Stimulated activated CD8-positive, alpha-beta memory T cell treated with anti-CD3 and anti-CD28 coated beads, Interleukin-15, amount 100 ng/mL, for 24 hours (primary cell): ENCODE measurements around the gene SENP3.

ENCODE experiments used
- DNase-seq: peaks from one replicate; pipeline ENCODE4 v3.0.0-alpha.2; 2020; ENCODE audit warnings: low read depth

SENP3 gene

DNA sequence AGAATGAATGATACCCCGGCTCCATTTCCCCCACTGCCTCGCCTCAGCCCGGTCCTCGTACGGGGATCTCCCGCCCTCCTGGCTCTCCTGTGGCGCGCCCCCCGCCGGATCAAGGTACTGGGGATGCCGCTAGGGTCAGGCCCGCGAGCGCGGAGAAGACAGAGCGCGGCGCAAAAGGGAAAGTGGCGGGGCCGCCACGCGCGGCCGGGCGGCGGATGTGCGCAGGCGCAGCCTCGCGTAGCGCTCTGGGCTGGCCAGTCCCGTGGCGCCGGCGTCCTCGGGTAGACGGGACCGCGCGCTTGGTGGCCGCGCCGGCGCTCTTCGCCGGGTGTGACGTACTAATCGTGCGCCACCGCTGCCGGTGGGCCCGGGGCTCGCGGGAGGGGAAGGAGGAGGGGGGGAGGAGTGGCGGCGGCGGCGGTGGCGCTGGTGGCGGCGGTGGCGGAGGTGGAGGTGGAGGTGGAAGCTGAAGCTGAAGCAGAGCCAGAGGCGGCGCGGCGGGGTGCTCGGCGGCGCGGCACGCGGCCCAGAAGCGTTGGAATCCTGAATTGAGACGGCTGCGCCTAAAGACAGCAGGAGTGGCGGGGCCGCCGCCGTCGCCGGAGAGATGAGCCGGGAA is at the start of gene SENP3:
TSS of gene SENP3 (plus strand) at position 331 of the 619 bp plus-strand sequence. CDS start 1,158 bp downstream, outside the sequence.
- DNase-seq: peak; percentile 91

DNA sequence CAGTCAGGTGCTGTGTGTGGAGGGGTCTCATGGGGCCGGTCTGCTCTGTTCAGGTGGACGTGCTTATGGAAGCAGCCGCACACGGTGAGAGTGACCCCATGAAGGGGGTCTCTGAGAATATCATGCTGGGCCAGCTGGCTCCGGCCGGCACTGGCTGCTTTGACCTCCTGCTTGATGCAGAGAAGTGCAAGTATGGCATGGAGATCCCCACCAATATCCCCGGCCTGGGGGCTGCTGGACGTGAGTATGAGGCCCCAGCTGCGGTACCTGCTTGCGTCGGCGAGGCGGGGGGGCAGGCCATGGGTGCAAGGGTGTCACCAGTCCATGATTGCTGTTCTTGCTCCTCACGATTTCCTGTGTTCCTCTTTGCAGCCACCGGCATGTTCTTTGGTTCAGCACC is 49.6 kb upstream of the SENP3 start:
- no peak for DNase-seq

DNA sequence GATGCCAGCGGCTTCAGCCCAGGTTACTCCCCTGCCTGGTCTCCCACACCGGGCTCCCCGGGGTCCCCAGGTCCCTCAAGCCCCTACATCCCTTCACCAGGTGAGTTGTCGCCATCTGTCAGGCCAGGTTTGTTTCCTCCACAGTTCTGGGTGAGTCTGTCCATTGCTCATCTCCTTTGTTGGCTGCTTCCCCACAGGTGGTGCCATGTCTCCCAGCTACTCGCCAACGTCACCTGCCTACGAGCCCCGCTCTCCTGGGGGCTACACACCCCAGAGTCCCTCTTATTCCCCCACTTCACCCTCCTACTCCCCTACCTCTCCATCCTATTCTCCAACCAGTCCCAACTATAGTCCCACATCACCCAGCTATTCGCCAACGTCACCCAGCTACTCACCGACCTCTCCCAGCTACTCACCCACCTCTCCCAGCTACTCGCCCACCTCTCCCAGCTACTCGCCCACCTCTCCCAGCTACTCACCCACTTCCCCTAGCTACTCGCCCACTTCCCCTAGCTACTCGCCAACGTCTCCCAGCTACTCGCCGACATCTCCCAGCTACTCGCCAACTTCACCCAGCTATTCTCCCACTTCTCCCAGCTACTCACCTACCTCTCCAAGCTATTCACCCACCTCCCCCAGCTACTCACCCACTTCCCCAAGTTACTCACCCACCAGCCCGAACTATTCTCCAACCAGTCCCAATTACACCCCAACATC is 48.7 kb upstream of the SENP3 start:
- no peak for DNase-seq

DNA sequence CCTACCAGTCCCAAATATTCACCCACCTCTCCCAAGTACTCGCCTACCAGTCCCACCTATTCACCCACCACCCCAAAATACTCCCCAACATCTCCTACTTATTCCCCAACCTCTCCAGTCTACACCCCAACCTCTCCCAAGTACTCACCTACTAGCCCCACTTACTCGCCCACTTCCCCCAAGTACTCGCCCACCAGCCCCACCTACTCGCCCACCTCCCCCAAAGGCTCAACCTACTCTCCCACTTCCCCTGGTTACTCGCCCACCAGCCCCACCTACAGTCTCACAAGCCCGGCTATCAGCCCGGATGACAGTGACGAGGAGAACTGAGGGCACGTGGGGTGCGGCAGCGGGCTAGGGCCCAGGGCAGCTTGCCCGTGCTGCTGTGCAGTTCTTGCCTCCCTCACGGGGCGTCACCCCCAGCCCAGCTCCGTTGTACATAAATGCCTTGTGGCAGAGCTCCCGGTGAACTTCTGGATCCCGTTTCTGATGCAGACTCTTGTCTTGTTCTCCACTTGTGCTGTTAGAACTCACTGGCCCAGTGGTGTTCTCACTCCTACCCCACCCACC is 47.8 kb upstream of the SENP3 start:
- DNase-seq: no peak

DNA sequence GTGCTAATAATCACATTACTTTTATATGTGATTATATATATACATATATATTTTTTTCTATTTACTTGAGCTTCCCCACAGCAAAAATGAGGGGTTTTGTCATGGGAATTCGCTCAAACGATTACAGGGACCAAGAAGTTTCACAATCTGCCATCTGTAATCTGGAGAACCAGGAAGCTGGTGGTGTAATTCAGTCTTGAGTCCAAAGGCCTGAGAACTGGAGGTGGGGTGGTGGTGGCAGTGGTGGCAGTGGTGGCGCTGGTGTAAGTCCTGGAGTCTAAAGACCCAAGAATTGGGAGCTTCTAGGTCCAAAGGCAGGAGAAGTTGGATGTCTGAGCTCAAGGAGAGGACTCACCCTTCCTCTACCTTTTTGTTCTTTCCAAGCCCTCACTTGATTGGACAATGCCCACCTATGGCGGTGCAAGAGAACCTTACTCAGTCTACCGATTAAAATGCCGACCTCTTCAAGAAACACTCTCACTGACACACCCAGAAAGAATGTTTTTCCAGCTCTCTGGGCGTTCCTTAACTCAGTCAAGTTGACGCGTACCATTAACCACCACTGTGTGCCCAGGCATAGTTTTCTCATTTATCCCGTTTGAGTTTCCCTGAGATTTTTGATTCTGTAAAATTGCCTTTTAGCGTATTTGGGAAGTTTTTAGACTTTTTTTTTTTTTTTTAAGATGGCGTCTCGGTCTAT is 45.7 kb upstream of the SENP3 start:
- DNase-seq: no peak

DNA sequence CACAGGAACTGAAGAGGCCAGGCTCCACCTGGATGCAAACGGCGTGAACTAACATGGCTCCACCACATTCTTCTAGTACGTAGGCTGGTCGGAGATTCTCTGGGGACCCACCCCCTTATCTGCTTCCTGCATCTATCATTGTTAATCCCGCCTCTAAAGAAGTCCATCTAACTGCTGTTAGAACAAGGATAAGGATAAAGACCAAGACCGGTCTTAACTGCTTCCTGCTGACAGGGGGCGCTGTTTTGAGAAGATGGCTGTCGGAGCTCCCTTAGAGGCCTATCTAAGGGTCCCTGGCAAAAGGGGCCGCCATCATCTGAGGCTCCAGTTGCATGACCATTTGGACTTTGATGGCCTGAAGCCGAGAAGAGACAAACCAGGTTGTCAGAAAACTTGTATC is 38.7 kb upstream of the SENP3 start:
- no peak for DNase-seq

DNA sequence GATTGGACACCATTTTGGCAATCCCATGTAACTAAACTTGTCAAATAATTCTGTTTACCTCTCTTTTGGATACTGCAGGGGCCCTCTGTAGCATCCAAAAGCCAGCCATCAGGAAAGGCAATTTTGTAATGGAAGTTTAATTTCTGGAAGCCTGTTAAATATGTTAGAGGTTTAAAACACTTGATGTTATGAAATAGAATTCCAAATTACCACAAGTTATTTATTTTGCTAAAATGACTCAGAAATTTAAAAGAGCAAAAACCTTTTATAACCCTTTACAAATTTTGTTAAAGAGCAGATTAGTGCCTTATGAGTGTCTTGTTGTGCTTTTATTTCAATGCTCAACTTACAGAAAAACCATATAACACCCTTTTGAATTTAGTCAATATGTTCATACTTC is 32.9 kb upstream of the SENP3 start:
- DNase-seq: no peak

DNA sequence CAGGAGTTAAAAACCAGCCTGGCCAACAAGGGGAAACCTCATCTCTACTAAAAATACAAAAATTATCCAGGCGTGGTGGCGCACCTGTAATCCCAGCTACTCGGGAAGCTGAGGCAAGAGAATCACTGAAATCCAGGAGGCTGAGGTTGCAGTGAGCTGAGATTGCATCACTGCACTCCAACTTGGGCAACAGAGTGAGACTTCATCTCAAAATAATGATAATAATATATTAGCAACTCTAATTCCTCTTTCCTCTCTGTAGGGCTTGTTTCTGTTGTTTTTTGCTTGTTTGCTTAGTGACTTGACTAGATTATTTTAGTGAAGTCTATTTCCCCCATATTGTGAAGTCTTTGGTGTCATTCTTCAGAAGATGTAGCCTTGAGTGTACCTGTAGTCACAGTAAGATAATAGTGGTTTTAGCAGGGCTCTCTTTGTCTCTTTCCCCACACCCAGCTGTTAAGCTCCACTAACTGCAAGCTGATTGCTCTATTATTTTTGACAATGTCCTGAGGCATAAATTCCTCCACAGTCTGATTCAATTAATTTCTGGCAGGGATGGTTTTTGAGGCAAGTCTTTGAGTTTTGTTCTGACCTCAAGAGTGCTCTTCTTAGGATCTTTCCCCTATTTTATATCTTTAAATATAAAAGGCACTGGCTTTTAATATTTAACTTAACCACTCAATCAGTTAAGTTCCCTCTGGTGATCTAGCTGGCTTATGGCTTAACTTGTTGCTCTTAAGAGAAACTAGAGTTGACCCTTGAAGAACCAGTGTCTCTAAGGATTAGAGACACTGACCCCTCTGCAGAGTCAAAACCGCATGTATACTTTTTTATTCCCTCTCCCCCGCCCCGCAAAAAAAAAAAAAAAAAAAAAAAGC is 31.5 kb upstream of the SENP3 start:
- no peak for DNase-seq

DNA sequence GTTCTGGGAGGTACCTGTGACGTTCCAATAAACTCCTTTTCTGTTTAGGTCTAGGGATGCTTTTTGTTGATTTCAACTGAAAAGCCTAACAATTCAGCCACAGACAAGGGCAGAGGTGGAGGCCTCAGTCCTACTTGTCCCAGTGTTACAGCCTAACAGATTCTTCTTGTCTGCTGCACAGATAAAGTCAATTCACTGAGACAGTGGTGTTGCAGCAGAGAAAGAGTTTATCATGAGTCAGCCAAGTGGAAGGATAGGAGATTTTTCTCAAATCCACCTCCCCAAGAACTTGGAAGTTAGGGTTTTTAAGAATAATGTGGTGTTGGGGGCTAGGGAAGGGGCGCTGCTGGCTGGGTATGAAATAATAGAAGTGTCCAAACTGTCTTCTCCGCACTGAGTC is 23.7 kb upstream of the SENP3 start:
- DNase-seq: no peak

DNA sequence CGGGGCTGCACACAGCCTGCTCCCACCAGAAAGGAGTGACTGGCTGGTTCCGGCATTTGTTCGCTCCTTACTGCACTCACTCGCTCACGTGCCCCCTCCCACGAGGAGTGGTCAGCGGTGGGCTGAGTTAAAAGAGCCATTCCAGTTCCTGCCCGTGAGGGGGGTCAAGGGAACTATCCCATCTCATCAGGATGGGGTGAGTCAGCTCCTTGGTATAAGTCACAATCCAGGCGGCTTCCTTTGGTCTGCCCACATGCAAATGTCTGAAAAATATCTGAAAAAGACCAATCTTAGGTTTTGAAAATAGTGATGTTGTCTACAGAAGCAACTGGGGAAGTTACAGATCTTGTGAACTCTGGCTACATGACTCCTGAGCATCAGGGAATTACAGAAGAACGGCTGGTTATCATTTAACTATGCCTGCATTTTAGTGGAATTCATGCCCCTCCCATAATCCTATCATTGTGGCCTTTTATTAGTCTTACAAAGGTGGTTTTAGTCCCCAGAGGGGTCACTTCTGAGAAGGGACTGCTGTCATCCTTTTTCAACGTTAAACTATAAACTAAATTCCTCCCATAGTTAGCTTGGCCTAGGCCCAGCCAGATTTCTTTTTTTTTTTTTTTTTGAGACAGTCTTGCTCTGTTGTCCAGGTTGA is 22.7 kb upstream of the SENP3 start:
- DNase-seq: no peak

DNA sequence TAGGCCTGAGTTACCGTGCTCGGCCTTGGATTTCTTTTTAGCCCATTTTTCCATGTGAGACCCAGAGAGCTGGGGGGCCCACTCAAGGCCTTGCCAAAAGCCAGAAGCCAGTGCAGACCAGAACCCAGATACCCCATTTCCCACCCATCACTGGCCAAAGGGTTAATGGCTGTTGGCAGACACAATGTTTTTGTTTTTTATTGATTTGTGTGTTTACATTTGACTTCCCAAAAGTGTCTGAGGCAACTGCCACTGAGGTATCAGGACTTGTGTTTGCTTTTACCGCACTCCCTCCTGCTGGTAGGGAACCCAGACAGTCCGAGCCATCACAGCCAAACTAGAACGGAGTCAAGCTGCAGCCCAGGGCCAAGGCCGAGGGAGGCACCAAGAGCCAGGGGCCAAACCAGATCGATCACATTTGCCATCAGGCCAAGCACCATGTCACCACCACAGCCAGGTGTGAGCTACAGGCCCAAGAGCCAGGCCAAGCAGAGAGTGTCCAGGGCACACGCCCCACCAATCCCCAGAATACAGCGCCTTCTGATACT is 20.6 kb upstream of the SENP3 start:
- no peak for DNase-seq

DNA sequence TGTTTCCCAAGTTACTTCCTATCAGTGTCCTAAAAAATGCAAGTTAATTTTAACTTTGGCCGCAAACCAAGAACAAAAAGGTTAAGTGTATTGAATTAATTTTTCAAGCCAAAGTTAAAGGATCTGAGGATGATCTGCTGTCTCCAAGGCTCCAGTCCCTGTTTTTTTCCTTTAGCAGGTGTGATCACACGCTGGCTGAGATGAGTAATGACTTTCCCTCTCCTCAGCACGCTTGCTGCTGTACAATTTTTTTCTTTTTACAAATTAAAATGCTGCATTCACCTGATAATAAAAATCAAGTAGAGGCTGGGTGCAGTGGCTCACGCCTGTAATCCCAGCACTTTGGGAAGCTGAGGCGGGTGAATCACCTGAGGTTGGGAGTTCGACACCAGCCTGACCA is 16.8 kb upstream of the SENP3 start:
- DNase-seq: no peak

DNA sequence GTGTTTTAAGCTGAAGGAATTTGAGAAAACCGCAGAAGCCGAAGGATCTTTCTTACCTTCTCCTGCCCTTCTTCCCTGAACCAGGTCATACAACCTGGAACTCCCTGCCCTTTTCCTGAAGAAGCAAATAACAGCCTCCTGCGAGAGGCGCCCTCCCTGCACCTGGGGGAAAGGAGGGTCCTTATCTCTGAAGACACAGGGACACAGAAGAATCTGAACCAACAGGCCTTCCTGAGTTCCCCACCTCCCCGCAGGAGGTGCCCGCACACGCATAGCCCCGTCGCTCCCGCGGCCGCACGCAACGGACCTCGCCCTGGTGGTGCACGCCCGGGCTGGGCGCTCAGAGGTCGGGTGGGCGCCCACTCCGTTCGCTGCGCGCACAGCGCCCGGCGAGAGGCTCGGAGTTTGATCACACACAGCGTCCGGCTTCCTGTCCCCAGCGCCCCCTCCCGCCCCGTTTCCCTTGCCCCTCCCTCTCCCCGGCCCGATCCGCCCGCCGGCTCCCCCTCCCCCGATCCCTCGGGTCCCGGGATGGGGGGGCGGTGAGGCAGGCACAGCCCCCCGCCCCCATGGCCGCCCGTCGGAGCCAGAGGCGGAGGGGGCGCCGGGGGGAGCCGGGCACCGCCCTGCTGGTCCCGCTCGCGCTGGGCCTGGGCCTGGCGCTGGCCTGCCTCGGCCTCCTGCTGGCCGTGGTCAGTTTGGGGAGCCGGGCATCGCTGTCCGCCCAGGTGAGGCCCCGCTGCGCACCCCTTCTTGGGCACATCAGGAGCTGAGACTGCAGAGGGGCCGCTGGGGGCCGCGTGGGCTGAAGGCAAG is 12.9 kb upstream of the SENP3 start, which contains the start of gene TNFSF12:
TSS of gene TNFSF12 (plus strand) at position 474 of the 816 bp plus-strand sequence. CDS start at position 570, 96 bp downstream.
- DNase-seq: peak; percentile 21

DNA sequence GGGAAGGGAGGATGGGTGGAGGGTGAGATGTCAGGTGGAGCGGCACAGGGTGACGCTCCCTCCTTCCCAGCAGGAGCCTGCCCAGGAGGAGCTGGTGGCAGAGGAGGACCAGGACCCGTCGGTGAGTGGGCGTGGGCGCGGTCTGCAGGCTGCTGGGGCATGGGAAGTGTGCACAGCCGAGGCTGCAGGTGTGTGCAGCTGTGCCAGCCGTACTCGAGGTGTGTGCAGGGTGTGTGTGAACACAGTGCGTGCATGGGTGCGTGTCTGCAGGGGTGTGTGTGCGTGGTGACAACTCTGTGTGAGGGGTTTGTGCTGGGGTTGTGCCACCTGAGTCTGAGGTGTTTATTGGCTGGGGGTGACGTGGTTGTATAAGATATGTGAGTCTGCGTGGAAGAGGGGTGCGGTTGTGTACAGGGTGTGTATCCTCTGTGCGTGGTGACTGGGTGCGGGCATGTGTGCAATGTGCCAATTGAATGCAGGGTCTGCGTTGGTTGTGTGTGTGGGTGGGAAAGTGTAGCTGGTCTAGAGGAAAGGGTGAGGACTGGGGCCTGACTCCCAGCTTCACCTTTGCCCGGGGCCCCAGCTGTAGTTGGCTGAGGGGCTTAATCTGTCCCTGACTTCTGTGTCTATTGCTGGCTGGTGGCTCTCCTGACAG is 12.2 kb upstream of the SENP3 start:
- DNase-seq: no peak

DNA sequence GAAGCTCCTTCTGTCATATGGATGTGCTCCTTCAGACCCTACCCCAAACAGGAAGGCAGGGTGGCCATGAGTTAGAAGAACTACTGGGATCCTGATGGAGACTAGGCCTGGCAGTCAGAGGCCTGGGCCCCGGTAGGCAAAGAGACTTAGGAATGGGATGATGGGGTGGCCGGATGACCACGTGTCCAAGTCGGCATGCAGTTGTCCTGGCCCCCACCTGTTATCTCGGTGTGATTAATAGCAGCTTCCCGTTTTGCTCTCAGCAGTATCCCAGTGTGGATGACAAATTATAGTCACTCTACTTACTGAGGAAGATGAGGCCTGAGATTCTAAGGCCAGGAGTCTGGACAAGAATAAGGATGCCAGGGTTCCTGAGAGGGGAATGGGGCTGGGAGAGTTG is 11.4 kb upstream of the SENP3 start:
- no peak for DNase-seq

DNA sequence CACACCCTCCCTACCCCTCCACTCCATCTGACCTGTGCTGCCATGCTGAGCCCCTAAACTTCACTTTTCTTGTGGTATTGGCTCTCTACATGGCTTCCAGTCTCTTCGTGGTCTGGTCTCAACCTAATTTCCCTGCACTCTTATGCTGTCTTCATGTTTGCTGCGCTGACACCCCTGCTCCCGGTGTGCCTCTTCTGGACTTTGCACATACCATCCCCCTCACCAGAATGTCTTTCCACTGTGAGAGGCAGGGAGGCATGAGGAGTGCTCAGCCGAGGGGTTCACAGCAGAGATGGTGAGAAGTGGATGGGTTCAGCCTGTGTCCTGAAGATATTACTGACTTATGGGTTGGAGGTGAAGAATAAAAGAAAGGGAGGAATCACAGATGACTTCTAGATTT is 10.3 kb upstream of the SENP3 start:
- no peak for DNase-seq

DNA sequence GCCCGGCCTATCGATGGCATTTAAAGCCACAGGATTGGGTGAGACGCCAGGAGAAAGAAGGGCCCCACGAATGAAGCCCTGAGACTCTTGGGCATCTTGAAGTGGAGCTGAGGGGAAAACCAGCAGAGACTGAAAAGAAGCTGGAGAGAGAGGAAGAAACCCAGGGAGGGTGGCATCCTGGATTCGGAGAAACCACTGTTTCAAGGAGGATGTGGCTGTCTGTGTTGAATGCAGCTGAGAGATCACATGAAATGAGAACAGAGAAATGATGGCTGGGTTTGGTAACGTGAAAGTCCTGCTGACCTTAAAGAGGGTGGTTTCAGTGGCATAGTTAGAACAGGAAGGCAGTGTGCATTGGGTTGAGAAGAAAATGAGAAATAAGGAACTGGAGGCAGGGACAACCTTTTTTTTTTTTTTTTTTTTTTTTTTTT is 9.1 kb upstream of the SENP3 start:
- DNase-seq: no peak

DNA sequence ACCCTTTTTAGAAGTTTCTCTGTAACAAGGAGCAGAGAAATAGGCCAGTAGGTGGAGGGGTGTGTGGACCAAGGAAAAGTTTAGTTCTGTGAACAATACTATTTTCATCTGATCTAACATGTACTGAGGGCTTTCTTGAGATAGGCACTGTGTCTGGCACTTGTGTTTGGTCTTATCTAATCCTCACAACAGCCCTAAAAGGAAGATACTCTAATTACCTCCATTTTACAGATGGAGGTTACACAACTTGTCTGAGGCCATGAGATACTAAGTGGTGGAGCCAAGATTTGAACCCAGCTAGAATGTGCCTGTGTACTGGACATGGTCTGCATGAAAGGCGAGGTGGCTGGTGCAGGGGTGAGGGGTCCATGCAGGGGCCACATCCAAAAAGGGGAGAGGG is 8.4 kb upstream of the SENP3 start:
- no peak for DNase-seq

DNA sequence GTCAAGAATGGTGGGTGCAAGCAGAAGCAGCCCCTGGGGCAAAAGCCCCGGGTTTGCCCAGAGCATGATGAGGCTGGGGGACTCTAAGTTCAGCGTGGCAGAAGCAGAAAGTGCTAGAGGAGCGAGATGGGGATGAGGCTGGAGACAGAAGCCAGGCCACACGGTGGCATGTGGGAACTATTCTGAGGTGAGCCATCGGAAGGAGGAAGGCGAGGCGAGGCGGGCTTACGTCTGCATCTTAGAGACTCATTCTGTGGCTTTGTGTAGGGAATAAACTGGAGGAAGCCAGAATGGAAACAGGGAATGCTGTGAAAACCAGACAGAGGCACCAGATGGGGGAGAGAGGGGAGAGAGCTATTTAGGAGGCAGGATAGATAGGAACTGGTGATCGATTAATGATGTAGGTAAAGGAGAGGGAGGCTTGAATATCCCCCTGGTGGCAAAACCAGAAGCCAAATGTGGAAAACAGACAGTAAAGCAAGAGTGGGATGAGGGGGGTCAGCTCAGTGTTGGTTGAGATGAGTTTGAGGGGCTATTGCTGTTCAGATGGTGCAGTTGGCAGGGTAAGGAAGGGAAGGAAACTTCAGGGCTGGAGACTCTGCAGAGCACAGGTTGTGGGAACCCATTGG is 6.3 kb upstream of the SENP3 start:
- DNase-seq: no peak
